ENCODE data around the gene TMEM62. TPM values are rescaled to one million over a fixed set of nuclear protein-coding genes. Genes with fewer than 3 reads are reported as not detected.

The TMEM62 gene
- polyA plus RNA-seq, 1 donor (not counting 4 experiments of a cell fraction or from before 2014, with no cell fraction given) = 5.5 TPM

GRCh38 chr15:43185157-43186002, 52.0 kb downstream of the TMEM62 start, which contains the start of gene CCNDBP1:
Gene CCNDBP1 (plus strand): TSS chr15:43185403. CDS start chr15:43185499, 96 bp downstream.
- FAIRE-seq (peak; percentile 60), DNase-seq (ENCODE audit: low read depth, low spot score) (peak; percentile 50)
- H3K4me3 ChIP-seq (ENCODE audit: control insufficient read depth in 2 of 3, extremely low read depth in 1 of 3, insufficient read depth in 2 of 3, low read depth in 1 of 3, low read length in 3 of 3) = peak within 1 kb of the TSS; percentile 54 to 82 (median 74)
- no peaks in the 10 kb centered on the region for H3K27me3 ChIP-seq (ENCODE audit: control insufficient read depth, extremely low read depth, insufficient read depth, low read length)
- peak within 1 kb of the TSS; percentile 29 for H3K27ac ChIP-seq (ENCODE audit: control insufficient read depth, insufficient read depth, low read length)
- peak within 1 kb of the TSS; percentile 88 for H2AFZ ChIP-seq (ENCODE audit: control insufficient read depth, low read length)
- peak within 1 kb of the TSS; percentile 96 for H3K4me2 ChIP-seq (ENCODE audit: control insufficient read depth, extremely low read depth, insufficient read depth, low read depth, low read length)
- peak within 1 kb of the TSS; percentile 73 for H3K9ac ChIP-seq (ENCODE audit: control insufficient read depth, extremely low read depth, insufficient read depth, low read length)
- no peaks in the 10 kb centered on the region for H3K9me1 ChIP-seq (ENCODE audit: control insufficient read depth, extremely low read depth, insufficient read depth, low read length)
- H3K36me3 ChIP-seq (ENCODE audit: control insufficient read depth in 2 of 2, extremely low read depth in 1 of 2, insufficient read depth in 2 of 2, low read length in 2 of 2) = peaks cover 5 to 9% of the 10 kb centered on the region in 2 experiments
- no peak for TF ChIP-seq EZH2 (IDR thresholded peaks at IDR 0.05; ENCODE audit: low read length)
- peak; percentile 38 to 58 (median 56) for TF ChIP-seq CTCF (optimal IDR thresholded peaks at IDR 0.05 in 1 of 3, IDR thresholded peaks at IDR 0.05 in 1 of 3, conservative IDR thresholded peaks at IDR 0.05 in 1 of 3; ENCODE audit: extremely low read depth in 1 of 3, insufficient read depth in 2 of 3, low read length in 3 of 3)
- H3K9me3 ChIP-seq (ENCODE audit: control insufficient read depth, low read depth, low read length) = no peaks in the 10 kb centered on the region
- dilution Hi-C loops (cut with MboI; ENCODE audit: extremely low pct_ligation_motif_present, low sequenced_read_pairs) = no loop called here
- H3K4me1 ChIP-seq (ENCODE audit: control insufficient read depth, extremely low read depth, insufficient read depth, low read length) = peaks cover 9% of the 10 kb centered on the region
- H4K20me1 ChIP-seq (ENCODE audit: control insufficient read depth, extremely low read depth, insufficient read depth, low read length) = no peaks in the 10 kb centered on the region
- H3K79me2 ChIP-seq (ENCODE audit: control insufficient read depth, insufficient read depth, low read length) = peaks cover 2% of the 10 kb centered on the region

GRCh38 chr15:43186003-43186353, 52.6 kb downstream of the TMEM62 start:
- peak overlapping the region; percentile 96 for H3K4me2 ChIP-seq (ENCODE audit: control insufficient read depth, extremely low read depth, insufficient read depth, low read depth, low read length)
- peaks cover 7 to 9% of the 10 kb centered on the region in 2 experiments for H3K36me3 ChIP-seq (ENCODE audit: control insufficient read depth in 2 of 2, extremely low read depth in 1 of 2, insufficient read depth in 2 of 2, low read length in 2 of 2)
- H3K27ac ChIP-seq (ENCODE audit: control insufficient read depth, insufficient read depth, low read length) = peak overlapping the region; percentile 29
- no peaks in the 10 kb centered on the region for H3K27me3 ChIP-seq (ENCODE audit: control insufficient read depth, extremely low read depth, insufficient read depth, low read length)
- no peaks in the 10 kb centered on the region for H3K9me1 ChIP-seq (ENCODE audit: control insufficient read depth, extremely low read depth, insufficient read depth, low read length)
- no peak for DNase-seq (ENCODE audit: low read depth, low spot score)
- no peaks in the 10 kb centered on the region for H4K20me1 ChIP-seq (ENCODE audit: control insufficient read depth, extremely low read depth, insufficient read depth, low read length)
- peaks cover 2% of the 10 kb centered on the region for H3K79me2 ChIP-seq (ENCODE audit: control insufficient read depth, insufficient read depth, low read length)
- peaks cover 9% of the 10 kb centered on the region for H3K4me1 ChIP-seq (ENCODE audit: control insufficient read depth, extremely low read depth, insufficient read depth, low read length)
- no peak for FAIRE-seq
- H2AFZ ChIP-seq (ENCODE audit: control insufficient read depth, low read length) = peak overlapping the region; percentile 54
- dilution Hi-C loops (cut with MboI; ENCODE audit: extremely low pct_ligation_motif_present, low sequenced_read_pairs) = no loop called here
- H3K9ac ChIP-seq (ENCODE audit: control insufficient read depth, extremely low read depth, insufficient read depth, low read length) = peak overlapping the region; percentile 73
- peak overlapping the region; percentile 54 to 82 (median 74) for H3K4me3 ChIP-seq (ENCODE audit: control insufficient read depth in 2 of 3, extremely low read depth in 1 of 3, insufficient read depth in 2 of 3, low read depth in 1 of 3, low read length in 3 of 3)
- H3K9me3 ChIP-seq (ENCODE audit: control insufficient read depth, low read depth, low read length) = no peaks in the 10 kb centered on the region
- TF ChIP-seq EZH2 (IDR thresholded peaks at IDR 0.05; ENCODE audit: low read length) (no peak), CTCF (optimal IDR thresholded peaks at IDR 0.05 in 1 of 3, IDR thresholded peaks at IDR 0.05 in 1 of 3, conservative IDR thresholded peaks at IDR 0.05 in 1 of 3; ENCODE audit: extremely low read depth in 1 of 3, insufficient read depth in 2 of 3, low read length in 3 of 3) (no peak)
